H1 (cell line): ENCODE measurements around the gene MMD. TPM values are rescaled to one million over a fixed set of nuclear protein-coding genes. Genes with fewer than 3 reads are reported as not detected.

ENCODE experiments used
- CTCF ChIA-PET: fragments of 300-600 bp; sonication (Branson Sonifier 250); formaldehyde crosslinking; loops from one replicate; lab custom pipeline; 2021; ENCODE audit not compliant: partially characterized antibody; lab: Charles Lee
- POLR2A ChIA-PET: fragments of 300-600 bp; sonication (Branson Sonifier 250); formaldehyde crosslinking; loops from one replicate; lab custom pipeline; 2021; ENCODE audit warnings: inconsistent platforms; ENCODE audit not compliant: partially characterized antibody; lab: Charles Lee
- DNase-seq, 2 experiments: peaks; one replicate each; pipeline versions ENCODE4 v3.0.0 to v3.0.0-alpha.2; 2010 to 2022; ENCODE audit warnings: low spot score in 2 of 2, low read depth in 1 of 2, mixed read lengths in 1 of 2
- FAIRE-seq: peaks from 2 replicates; lab custom pipeline; 2011; peaks lifted over from hg19 to GRCh38; lab: Jason Lieb, UNC
- H2AFZ ChIP-seq: 2 replicates; pipeline ENCODE4 v1.8.1; 2012; ENCODE audit warnings: low read length, inconsistent platforms
- H2AK5ac ChIP-seq: 2 replicates; pipeline ENCODE4 v1.6.1; 2013; ENCODE audit warnings: low read depth, low read length
- H2BK120ac ChIP-seq: replicated peaks from 2 replicates; pipeline ENCODE3; 2013; ENCODE audit warnings: low read depth, low read length, inconsistent platforms
- H2BK12ac ChIP-seq: 2 replicates; pipeline ENCODE4 v1.6.1; 2013; ENCODE audit warnings: low read depth, low read length
- H2BK15ac ChIP-seq: 2 replicates; pipeline ENCODE4 v1.6.1; 2013; ENCODE audit warnings: low read length
- H2BK20ac ChIP-seq: 2 replicates; pipeline ENCODE4 v1.6.1; 2013; ENCODE audit warnings: low read length
- H2BK5ac ChIP-seq: 2 replicates; pipeline ENCODE4 v1.6.1; 2013; ENCODE audit warnings: low read depth, low read length
- H3K14ac ChIP-seq: 2 replicates; pipeline ENCODE4 v1.6.1; 2013; ENCODE audit warnings: inconsistent platforms; ENCODE audit not compliant: insufficient read length
- H3K18ac ChIP-seq: 2 replicates; pipeline ENCODE4 v1.6.1; 2013; ENCODE audit warnings: low read length; ENCODE audit errors: extremely low read depth
- H3K23ac ChIP-seq: 2 replicates; pipeline ENCODE4 v1.6.1; 2013; ENCODE audit warnings: inconsistent platforms; ENCODE audit not compliant: insufficient read length
- H3K23me2 ChIP-seq: 2 replicates; pipeline ENCODE4 v1.6.1; 2013; ENCODE audit warnings: low read depth, low read length
- H3K27ac ChIP-seq: 2 replicates; pipeline ENCODE4 v1.6.1; 2011; ENCODE audit warnings: low read depth, low read length, inconsistent platforms
- H3K27me3 ChIP-seq, 4 experiments: replicated peaks in 1 of 4; 1 replicate in 1 of 4; 2 replicates in 3 of 4; pipeline versions ENCODE4 v1.6.1 to v1.8.1; 2011 to 2013; ENCODE audit warnings: low read length in 3 of 4, mild to moderate bottlenecking in 3 of 4, inconsistent platforms in 2 of 4, mixed read lengths in 2 of 4, moderate library complexity in 1 of 4; ENCODE audit not compliant: control insufficient read depth in 3 of 4, insufficient read depth in 3 of 4; ENCODE audit errors: extremely low read depth in 1 of 4
- H3K36me3 ChIP-seq, 4 experiments: 2 replicates each; pipeline versions ENCODE4 v1.6.1 to v1.8.1; 2011 to 2013; ENCODE audit warnings: mild to moderate bottlenecking in 4 of 4, low read length in 3 of 4, moderate library complexity in 2 of 4, control low read depth in 1 of 4, inconsistent platforms in 1 of 4; ENCODE audit not compliant: insufficient read depth in 4 of 4, control insufficient read depth in 2 of 4
- H3K4ac ChIP-seq: replicated peaks from 2 replicates; pipeline ENCODE3; 2013; ENCODE audit warnings: low read length, low read depth, mixed read lengths, inconsistent platforms; ENCODE audit not compliant: insufficient read length
- H3K4me1 ChIP-seq, 4 experiments: replicated peaks in 1 of 4; 1 replicate in 1 of 4; 2 replicates in 3 of 4; pipeline versions ENCODE4 v1.6.1 to v1.8.1; 2011 to 2013; ENCODE audit warnings: low read length in 3 of 4, inconsistent platforms in 2 of 4, mixed read lengths in 1 of 4; ENCODE audit not compliant: insufficient read depth in 4 of 4, control insufficient read depth in 3 of 4
- H3K4me2 ChIP-seq, 2 experiments: 2 replicates each; pipeline versions ENCODE4 v1.6.1 to v1.8.1; 2011 to 2013; ENCODE audit warnings: low read depth in 2 of 2, low read length in 2 of 2, control low read depth in 1 of 2, inconsistent platforms in 1 of 2, mild to moderate bottlenecking in 1 of 2; ENCODE audit not compliant: insufficient read depth in 1 of 2
- H3K4me3 ChIP-seq, 4 experiments: fragments of 200-600, 300-600 bp in 1 of 4; sonication (generic), shearing (Covaris generic), sonication (Bioruptor Twin) in 1 of 4; 2 replicates each; pipeline versions ENCODE4 v1.5.1 to v1.8.1; 2011 to 2016; ENCODE audit warnings: low read length in 4 of 4, low read depth in 3 of 4, control low read depth in 2 of 4, inconsistent platforms in 2 of 4, mild to moderate bottlenecking in 2 of 4, mixed read lengths in 1 of 4, moderate library complexity in 1 of 4; ENCODE audit not compliant: insufficient read depth in 2 of 4; ENCODE audit errors: extremely low read depth in 1 of 4
- H3K56ac ChIP-seq: replicated peaks from 2 replicates; pipeline ENCODE3; 2013; ENCODE audit warnings: low read depth, mild to moderate bottlenecking, mixed read lengths, low read length, inconsistent platforms; ENCODE audit not compliant: insufficient read length
- H3K79me1 ChIP-seq: 2 replicates; pipeline ENCODE4 v1.6.1; 2013; ENCODE audit warnings: low read depth, low read length, control low read depth
- H3K79me2 ChIP-seq, 2 experiments: 2 replicates each; pipeline versions ENCODE4 v1.6.1 to v1.8.1; 2012 to 2013; ENCODE audit warnings: low read length in 2 of 2, mild to moderate bottlenecking in 2 of 2, inconsistent platforms in 1 of 2; ENCODE audit not compliant: insufficient read depth in 2 of 2, control insufficient read depth in 1 of 2
- H3K9ac ChIP-seq, 4 experiments: replicated peaks in 1 of 4; 1 replicate in 1 of 4; 2 replicates in 3 of 4; pipeline versions ENCODE4 v1.6.1 to v1.8.1; 2011 to 2013; ENCODE audit warnings: low read depth in 3 of 4, low read length in 3 of 4, control low read depth in 2 of 4, mild to moderate bottlenecking in 2 of 4, moderate library complexity in 2 of 4, inconsistent platforms in 1 of 4; ENCODE audit errors: extremely low read depth in 1 of 4
- H3K9me3 ChIP-seq, 2 experiments: 2 replicates each; pipeline versions ENCODE4 v1.6.1 to v1.8.1; 2012 to 2013; ENCODE audit warnings: mild to moderate bottlenecking in 2 of 2, moderate library complexity in 2 of 2, control low read depth in 1 of 2, inconsistent platforms in 1 of 2, low read depth in 1 of 2, low read length in 1 of 2, mixed read lengths in 1 of 2; ENCODE audit not compliant: insufficient read depth in 2 of 2
- H4K20me1 ChIP-seq, 2 experiments: replicated peaks in 1 of 2; 2 replicates each; pipeline versions ENCODE3 to v1.8.1; 2011 to 2013; ENCODE audit warnings: inconsistent platforms in 2 of 2, low read length in 2 of 2, mild to moderate bottlenecking in 1 of 2; ENCODE audit not compliant: insufficient read depth in 2 of 2, control insufficient read depth in 1 of 2
- H4K5ac ChIP-seq: 2 replicates; pipeline ENCODE4 v1.6.1; 2013; ENCODE audit warnings: low read length, low read depth, mixed read lengths, inconsistent platforms; ENCODE audit not compliant: insufficient read length
- H4K8ac ChIP-seq: 2 replicates; pipeline ENCODE4 v1.8.0; 2013; ENCODE audit warnings: mild to moderate bottlenecking, moderate library complexity, low read length, inconsistent platforms; ENCODE audit not compliant: insufficient read depth; ENCODE audit errors: extremely low read depth
- H4K91ac ChIP-seq: replicated peaks from 2 replicates; pipeline ENCODE3; 2013; ENCODE audit warnings: low read length, mixed read lengths, inconsistent platforms; ENCODE audit not compliant: insufficient read length
- BRCA1 ChIP-seq: IDR thresholded peaks from 2 replicates; pipeline ENCODE4 v1.6.1; 2012; ENCODE audit warnings: low read depth, low read length, improper control_type of control experiment
- EGR1 ChIP-seq: IDR thresholded peaks from 2 replicates; pipeline ENCODE4 v1.6.1; 2011; ENCODE audit warnings: low read depth, low read length, borderline replicate concordance
- EP300 ChIP-seq, 2 experiments: IDR thresholded peaks; 1 replicate in 1 of 2; 2 replicates in 1 of 2; pipeline ENCODE4 v1.6.1; 2011 to 2012; ENCODE audit warnings: low read depth in 2 of 2, low read length in 2 of 2, mild to moderate bottlenecking in 2 of 2, borderline replicate concordance in 1 of 2, inconsistent platforms in 1 of 2, moderate library complexity in 1 of 2
- GTF2F1 ChIP-seq: IDR thresholded peaks from 2 replicates; pipeline ENCODE4 v1.6.1; 2012; ENCODE audit warnings: low read depth, low read length, improper control_type of control experiment, borderline replicate concordance
- HDAC2 ChIP-seq, 2 experiments: fragments of 300-600 bp in 1 of 2; sonication (generic) in 1 of 2; IDR thresholded peaks; 2 replicates each; pipeline ENCODE4 v1.6.1; 2011 to 2012; ENCODE audit warnings: low read depth in 2 of 2, low read length in 2 of 2, mild to moderate bottlenecking in 2 of 2, moderate library complexity in 2 of 2, borderline replicate concordance in 1 of 2, inconsistent platforms in 1 of 2
- JUN ChIP-seq: IDR thresholded peaks from 2 replicates; pipeline ENCODE4 v1.6.1; 2011; ENCODE audit warnings: low read depth, mild to moderate bottlenecking, improper control_type of control experiment, low read length
- MAX ChIP-seq: IDR thresholded peaks from 2 replicates; pipeline ENCODE4 v1.6.1; 2012; ENCODE audit warnings: inconsistent platforms
- RAD21 ChIP-seq, 2 experiments: IDR thresholded peaks in 1 of 2; conservative IDR thresholded peaks in 1 of 2; 2 replicates each; pipeline ENCODE4 v1.6.1; 2011; ENCODE audit warnings: low read depth in 2 of 2, low read length in 2 of 2, improper control_type of control experiment in 1 of 2, inconsistent platforms in 1 of 2, mild to moderate bottlenecking in 1 of 2, moderate library complexity in 1 of 2
- RNF2 ChIP-seq: fragments of 200-900, 300-1000 bp; sonication (generic); IDR thresholded peaks from 2 replicates; pipeline ENCODE4 v1.7.1; 2016; ENCODE audit warnings: borderline replicate concordance, low read depth, mild to moderate bottlenecking, antibody characterized with exemption, low read length; ENCODE audit not compliant: poor library complexity, severe bottlenecking; ENCODE audit errors: missing control alignments
- SP2 ChIP-seq: IDR thresholded peaks from 2 replicates; pipeline ENCODE4 v1.6.1; 2012; ENCODE audit warnings: mild to moderate bottlenecking, low read length, inconsistent platforms
- WGBS, 2 experiments: shearing (Covaris generic) in 1 of 2; methylation state at CpG; one replicate each; pipeline versions ENCODE4 v1.1.6 to v1.1.7; 2013 to 2015; ENCODE audit warnings: low lambda C conversion rate in 2 of 2, mixed read lengths in 2 of 2, inconsistent platforms in 1 of 2, low coverage in 1 of 2, missing lambda C conversion rate in 1 of 2; ENCODE audit not compliant: insufficient replicate concordance in 2 of 2, insufficient coverage in 1 of 2, insufficient read length in 1 of 2; ENCODE audit errors: extremely low coverage in 1 of 2, missing lambda C conversion rate in 1 of 2; 5-methylcytosine and 5-hydroxymethylcytosine counted together
- polyA plus RNA-seq, 7 experiments: library from polyadenylated mRNA; depleted of rRNA in 3 of 7; stranded (reverse) in 5 of 7; unstranded in 2 of 7; fragments of >200 nt in 5 of 7; fragments of 200-250 nt in 2 of 7; gene quantifications; 1 replicate in 5 of 7; 2 replicates in 1 of 7; 4 replicates in 1 of 7; pipeline versions ENCODE4 v1.2.1 to v1.2.3, GENCODE V29; 2011 to 2013; ENCODE audit warnings: missing spikeins in 2 of 7, mixed read lengths in 2 of 7
- total RNA-seq: library from RNA; stranded (reverse); fragmentation: NEBNext Ultra II Directional; extraction: Animal tissue kit (Norgen Biotek cat#: 25700); gene quantifications from 2 replicates; pipeline ENCODE4 v1.2.1, GENCODE V29; 2021

Gene MMD
- total and polyA plus RNA-seq, 2 of the 8 experiments (the other 6 are each of a cell fraction or from before 2014, with no cell fraction given) = 28.2 to 37.8 TPM

GRCh38 chr17:55456307-55457240 is 34.9 kb upstream of the MMD start:
- no peaks in the 10 kb centered on the region for H3K36me3 ChIP-seq
- 98% methylated on average over 6 of the region's 6 CpGs; no CpG with 5 or more reads in 1 of the 2 experiments for WGBS, 2 experiments

More at GRCh38 chr17:55456307-55457240, 34.9 kb upstream of the MMD start:
- Histone ChIP-seq H2BK20ac (no peak overlapping the region), H3K9ac (no peak overlapping the region), H3K79me2 (no peaks in the 10 kb centered on the region), H3K4me3 (no peak overlapping the region), H3K27ac (no peak overlapping the region), H4K8ac (no peak overlapping the region), H2BK5ac (no peak overlapping the region), H3K14ac (no peak overlapping the region), H2AK5ac (no peak overlapping the region), H3K4ac (no peak overlapping the region), H2BK15ac (no peak overlapping the region), H4K20me1 (no peaks in the 10 kb centered on the region), H4K91ac (no peak overlapping the region), H3K56ac (no peak overlapping the region), H2AFZ (no peak overlapping the region), H3K4me1 (peaks cover 1 to 9% (median 4%) of the 10 kb centered on the region in 4 experiments; a peak in 4 of 7 replicates), H3K4me2 (no peak overlapping the region), H2BK120ac (no peak overlapping the region), H3K9me3 (no peaks in the 10 kb centered on the region), H2BK12ac (no peak overlapping the region), H3K79me1 (no peaks in the 10 kb centered on the region), H3K27me3 (no peaks in the 10 kb centered on the region), H3K18ac (no peak overlapping the region; the same call in 1 of the 2 replicates), H3K23me2 (no peaks in the 10 kb centered on the region), H3K23ac (no peak overlapping the region), H4K5ac (no peak overlapping the region)
- no peak for FAIRE-seq
- CTCF ChIA-PET = no interaction called here
- POLR2A ChIA-PET = no interaction called here
- DNase-seq = no peak
- no peak for TF ChIP-seq JUN
- TF ChIP-seq MAX = no peak
- TF ChIP-seq RAD21 (IDR thresholded peaks at IDR 0.05 in 1 of 2, conservative IDR thresholded peaks at IDR 0.05 in 1 of 2; ENCODE audit: low read depth in 2 of 2, low read length in 2 of 2) = no peak
- TF ChIP-seq SP2 = no peak
- TF ChIP-seq BRCA1 = no peak
- TF ChIP-seq EP300 (IDR thresholded peaks at IDR 0.05; ENCODE audit: borderline replicate concordance in 1 of 2, low read depth in 2 of 2, low read length in 2 of 2) = no peak
- TF ChIP-seq EGR1 = no peak
- TF ChIP-seq RNF2 = no peak
- TF ChIP-seq GTF2F1 = no peak
- TF ChIP-seq HDAC2 (IDR thresholded peaks at IDR 0.05; ENCODE audit: borderline replicate concordance in 1 of 2, low read depth in 2 of 2, low read length in 2 of 2) = no peak
